Vagina (tissue), 2 donors: Measurements from ENCODE around the gene DCTD. TPM values are rescaled to one million over a fixed set of nuclear protein-coding genes. Genes with fewer than 3 reads are reported as not detected.

ENCODE experiments used
- DNase-seq, 2 donors: peaks; one replicate each; pipeline ENCODE4 v3.0.0-alpha.2; 2017; ENCODE audit errors: extremely low spot score in 2 of 2
- H3K27ac ChIP-seq: fragments of 200-600 bp; sonication (generic); one replicate; pipeline ENCODE4 v1.5.1; 2019
- H3K27me3 ChIP-seq: fragments of 200-600 bp; sonication (generic); one replicate; pipeline ENCODE4 v1.5.1; 2019
- H3K36me3 ChIP-seq, 2 donors: fragments of 200-600 bp; sonication (generic); one replicate each; pipeline ENCODE4 v1.5.1; 2017 to 2019
- H3K4me1 ChIP-seq: fragments of 200-600 bp; sonication (generic); one replicate; pipeline ENCODE4 v1.5.1; 2019
- H3K4me3 ChIP-seq, 2 donors: fragments of 200-600 bp; sonication (generic); 1 replicate in 1 of 2; 2 replicates in 1 of 2; pipeline ENCODE4 v1.5.1; 2016 to 2019
- H3K9me3 ChIP-seq: fragments of 200-600 bp; sonication (generic); one replicate; pipeline ENCODE4 v1.5.1; 2019
- CTCF ChIP-seq, 3 experiments: fragments of 450-650 bp in 2 of 3; fragments of 200-600 bp in 1 of 3; sonication (generic) in 1 of 3; IDR thresholded peaks; one replicate each; pipeline ENCODE4 v1.5.1; 2017 to 2019; ENCODE audit warnings: antibody characterized with exemption in 3 of 3, mild to moderate bottlenecking in 2 of 3, moderate library complexity in 2 of 3
- POLR2A ChIP-seq, 2 donors: fragments of 450-650 bp; IDR thresholded peaks; one replicate each; pipeline ENCODE4 v1.6.1; 2017; ENCODE audit warnings: antibody characterized with exemption in 2 of 2, mild to moderate bottlenecking in 2 of 2, moderate library complexity in 2 of 2
- POLR2AphosphoS5 ChIP-seq, 2 donors: sonication (generic); formaldehyde crosslinking; IDR thresholded peaks; one replicate each; pipeline ENCODE4 v1.9.0; 2017; ENCODE audit warnings: antibody characterized with exemption in 2 of 2, mild to moderate bottlenecking in 2 of 2, low read depth in 1 of 2; ENCODE audit not compliant: insufficient read depth in 1 of 2
- intact Hi-C: fragments of 100-400 bp; cut with DNase I; formaldehyde crosslinking; loops from one replicate; pipeline ENCODE4 v1.15.1; 2023
- total RNA-seq: library from RNA; depleted of rRNA; stranded (reverse); fragments of >200 nt; gene quantifications from one replicate; pipeline ENCODE4 v1.2.3, GENCODE V29; 2016

DCTD gene
- total RNA-seq, 1 donor from 2014 or later = 40.0 TPM

- Histone ChIP-seq H3K4me1 (no peaks in the 10 kb centered on the region), H3K4me3 (no peak overlapping the region)
These were observed 71.2 kb downstream of the DCTD start for GRCh38 chr4:182846036-182846435.

GRCh38 chr4:182845618-182846017, 71.6 kb downstream of the DCTD start:
- no peak for DNase-seq
- no peak for TF ChIP-seq POLR2A (IDR thresholded peaks at IDR 0.05)
- no peak for TF ChIP-seq POLR2AphosphoS5 (IDR thresholded peaks at IDR 0.05; ENCODE audit: insufficient read depth in 1 of 2, low read depth in 1 of 2)
- TF ChIP-seq CTCF (IDR thresholded peaks at IDR 0.05) = no peak
- Histone ChIP-seq H3K36me3 (no peaks in the 10 kb centered on the region), H3K27ac (no peak overlapping the region), H3K9me3 (no peaks in the 10 kb centered on the region), H3K27me3 (no peaks in the 10 kb centered on the region), H3K4me3 (no peak overlapping the region), H3K4me1 (no peaks in the 10 kb centered on the region)
- intact Hi-C loops = no loop called here

More at GRCh38 chr4:182846036-182846435, 71.2 kb downstream of the DCTD start:
- Histone ChIP-seq H3K27ac (no peak overlapping the region), H3K36me3 (no peaks in the 10 kb centered on the region), H3K27me3 (no peaks in the 10 kb centered on the region), H3K9me3 (no peaks in the 10 kb centered on the region)
- no peak for DNase-seq
- TF ChIP-seq POLR2AphosphoS5 (IDR thresholded peaks at IDR 0.05; ENCODE audit: insufficient read depth in 1 of 2, low read depth in 1 of 2) = no peak
- no peak for TF ChIP-seq CTCF (IDR thresholded peaks at IDR 0.05)
- no peak for TF ChIP-seq POLR2A (IDR thresholded peaks at IDR 0.05)
- intact Hi-C loops = no loop called here

GRCh38 chr4:182843808-182844325, 73.3 kb downstream of the DCTD start:
- H3K27me3 ChIP-seq = no peaks in the 10 kb centered on the region
- no peak overlapping the region for H3K27ac ChIP-seq
- intact Hi-C loops = no loop called here
- no peaks in the 10 kb centered on the region for H3K36me3 ChIP-seq
- no peak overlapping the region for H3K4me3 ChIP-seq
- no peak for DNase-seq
- no peaks in the 10 kb centered on the region for H3K4me1 ChIP-seq
- H3K9me3 ChIP-seq = no peaks in the 10 kb centered on the region
- no peak for TF ChIP-seq POLR2AphosphoS5 (IDR thresholded peaks at IDR 0.05; ENCODE audit: insufficient read depth in 1 of 2, low read depth in 1 of 2)
- TF ChIP-seq POLR2A (IDR thresholded peaks at IDR 0.05) = no peak
- TF ChIP-seq CTCF (IDR thresholded peaks at IDR 0.05) = no peak

GRCh38 chr4:182842759-182843390, 74.3 kb downstream of the DCTD start:
- H3K4me1 ChIP-seq = no peaks in the 10 kb centered on the region
- TF ChIP-seq POLR2A (IDR thresholded peaks at IDR 0.05) (no peak), CTCF (IDR thresholded peaks at IDR 0.05) (no peak), POLR2AphosphoS5 (IDR thresholded peaks at IDR 0.05; ENCODE audit: insufficient read depth in 1 of 2, low read depth in 1 of 2) (no peak)
- no peaks in the 10 kb centered on the region for H3K36me3 ChIP-seq
- no peak for DNase-seq
- no peaks in the 10 kb centered on the region for H3K27me3 ChIP-seq
- H3K9me3 ChIP-seq = no peaks in the 10 kb centered on the region
- H3K27ac ChIP-seq = no peak overlapping the region
- H3K4me3 ChIP-seq = no peak overlapping the region
- intact Hi-C loops = no loop called here

- intact Hi-C loops = no loop called here
- DNase-seq = no peak
- Histone ChIP-seq H3K36me3 (no peaks in the 10 kb centered on the region), H3K27me3 (no peaks in the 10 kb centered on the region), H3K9me3 (no peaks in the 10 kb centered on the region), H3K27ac (no peak overlapping the region), H3K4me1 (no peaks in the 10 kb centered on the region), H3K4me3 (no peak overlapping the region)
- TF ChIP-seq POLR2A (IDR thresholded peaks at IDR 0.05) = no peak
- no peak for TF ChIP-seq CTCF (IDR thresholded peaks at IDR 0.05)
- TF ChIP-seq POLR2AphosphoS5 (IDR thresholded peaks at IDR 0.05; ENCODE audit: insufficient read depth in 1 of 2, low read depth in 1 of 2) = no peak
These were observed 75.0 kb downstream of the DCTD start for GRCh38 chr4:182842104-182842600.
